GM18519 (cell line): ENCODE results near the gene TAF1B.

Experiments
- ATAC-seq: cut with Tn5 transposase; IDR thresholded peaks from one replicate; pipeline ENCODE4 v1.9.1; 2021; ENCODE audit warnings: mild to moderate bottlenecking, moderate library complexity; ENCODE audit not compliant: unreplicated experiment, low FRiP score

The TAF1B gene

GRCh38 chr2:9959262-9959661 lies 116.0 kb downstream of the TAF1B start:
- no peak for ATAC-seq

GRCh38 chr2:9961013-9961412 lies 117.7 kb downstream of the TAF1B start:
- no peak for ATAC-seq

- no peak for ATAC-seq
Observed at GRCh38 chr2:9964334-9964980, 121.2 kb downstream of the TAF1B start.

GRCh38 chr2:9965119-9965822 lies 122.0 kb downstream of the TAF1B start:
- ATAC-seq: no peak

GRCh38 chr2:9966491-9967022 lies 123.3 kb downstream of the TAF1B start:
- no peak for ATAC-seq

- no peak for ATAC-seq
Observed at GRCh38 chr2:9967053-9967775, 123.9 kb downstream of the TAF1B start.

GRCh38 chr2:9968553-9969497 lies 125.6 kb downstream of the TAF1B start:
- ATAC-seq: no peak

GRCh38 chr2:9970200-9971044 lies 127.1 kb downstream of the TAF1B start:
- no peak for ATAC-seq

- no peak for ATAC-seq
Observed at GRCh38 chr2:9971105-9971818, 128.0 kb downstream of the TAF1B start.

- ATAC-seq: no peak
Observed at GRCh38 chr2:9971890-9972289, 128.6 kb downstream of the TAF1B start.

GRCh38 chr2:9972621-9973479 lies 129.6 kb downstream of the TAF1B start:
- no peak for ATAC-seq

GRCh38 chr2:9973690-9974089 lies 130.4 kb downstream of the TAF1B start:
- ATAC-seq: no peak

- no peak for ATAC-seq
Observed at GRCh38 chr2:9974343-9974742, 131.1 kb downstream of the TAF1B start.

GRCh38 chr2:9975328-9975727 lies 132.1 kb downstream of the TAF1B start:
- no peak for ATAC-seq

GRCh38 chr2:9975805-9976447 lies 132.7 kb downstream of the TAF1B start:
- ATAC-seq: no peak

GRCh38 chr2:9979977-9980376 lies 136.7 kb downstream of the TAF1B start:
- no peak for ATAC-seq

GRCh38 chr2:9980520-9980919 lies 137.2 kb downstream of the TAF1B start:
- no peak for ATAC-seq
